HepG2 (cell line): Measurements from ENCODE around the gene CCDC57. TPM values are rescaled to one million over a fixed set of nuclear protein-coding genes. Genes with fewer than 3 reads are reported as not detected.

Experiments
- ARNTL ChIP-seq: sonication (generic); formaldehyde crosslinking; IDR thresholded peaks from 2 replicates; pipeline ENCODE4 v1.4.0; 2020; ENCODE audit warnings: mild to moderate bottlenecking, missing genetic modification reagents
- BRCA1 ChIP-seq: sonication (generic); formaldehyde crosslinking; IDR thresholded peaks from 2 replicates; pipeline ENCODE4 v1.4.0; 2020; ENCODE audit warnings: missing genetic modification reagents
- CBX1 ChIP-seq: IDR thresholded peaks from one replicate; pipeline ENCODE4 v1.6.1; 2016; ENCODE audit warnings: antibody characterized with exemption, low read depth
- FOSL2 ChIP-seq: sonication (generic); formaldehyde crosslinking; IDR thresholded peaks from 2 replicates; pipeline ENCODE4 v1.4.0; 2020; ENCODE audit warnings: missing genetic modification reagents
- FOXK1 ChIP-seq: sonication (generic); formaldehyde crosslinking; IDR thresholded peaks from 2 replicates; pipeline ENCODE4 v1.4.0; 2020; ENCODE audit warnings: low read depth, missing genetic modification reagents, borderline replicate concordance
- HNRNPK ChIP-seq: fragments of 200-400 bp; formaldehyde crosslinking; IDR thresholded peaks from 2 replicates; pipeline ENCODE4 v1.6.1; 2018; ENCODE audit warnings: low read length, low read depth, moderate library complexity, mild to moderate bottlenecking; ENCODE audit not compliant: poor library complexity, severe bottlenecking
- MAFG ChIP-seq: sonication (generic); formaldehyde crosslinking; IDR thresholded peaks from 2 replicates; pipeline ENCODE4 v1.5.1; 2020; ENCODE audit warnings: mild to moderate bottlenecking, missing genetic modification reagents
- SRSF1 ChIP-seq: fragments of 200-400 bp; formaldehyde crosslinking; optimal IDR thresholded peaks from 2 replicates; pipeline ENCODE3; 2017; ENCODE audit warnings: mild to moderate bottlenecking, low read depth, low read length, moderate library complexity
- TARDBP ChIP-seq: sonication (generic); formaldehyde crosslinking; IDR thresholded peaks from 2 replicates; pipeline ENCODE4 v1.8.0; 2022; ENCODE audit warnings: mild to moderate bottlenecking, missing genetic modification reagents
- TSC22D2 ChIP-seq: sonication (generic); formaldehyde crosslinking; IDR thresholded peaks from 2 replicates; pipeline ENCODE4 v1.5.1; 2020; ENCODE audit warnings: missing genetic modification reagents, mild to moderate bottlenecking, borderline replicate concordance
- XBP1 ChIP-seq: sonication (generic); formaldehyde crosslinking; IDR thresholded peaks from 2 replicates; pipeline ENCODE4 v1.5.0; 2020; ENCODE audit warnings: missing genetic modification reagents
- ZBTB21 ChIP-seq: sonication (generic); formaldehyde crosslinking; IDR thresholded peaks from 2 replicates; pipeline ENCODE4 v1.4.0; 2020; ENCODE audit warnings: missing genetic modification reagents
- ZNF12 ChIP-seq: sonication (generic); formaldehyde crosslinking; IDR thresholded peaks from 2 replicates; pipeline ENCODE4 v1.5.0; 2020; ENCODE audit warnings: missing genetic modification reagents
- ZNF577 ChIP-seq: sonication (generic); formaldehyde crosslinking; IDR thresholded peaks from 2 replicates; pipeline ENCODE4 v1.4.0; 2020; ENCODE audit warnings: mild to moderate bottlenecking, low read depth, missing genetic modification reagents, borderline replicate concordance
- ZNF672 ChIP-seq: sonication (generic); formaldehyde crosslinking; IDR thresholded peaks from 2 replicates; pipeline ENCODE4 v1.8.1; 2022; ENCODE audit warnings: missing genetic modification reagents
- ZNF678 ChIP-seq: sonication (generic); formaldehyde crosslinking; IDR thresholded peaks from 2 replicates; pipeline ENCODE4 v1.4.0; 2020; ENCODE audit warnings: mild to moderate bottlenecking, missing genetic modification reagents
- polyA plus RNA-seq, 8 experiments: library from polyadenylated mRNA; depleted of rRNA in 3 of 8; stranded (reverse) in 7 of 8; unstranded in 1 of 8; fragments of >200 nt; fragmentation: Illumina TruSeq in 4 of 8; extraction: Trizol in 4 of 8; gene quantifications; 2 replicates each; pipeline versions ENCODE4 v1.2.1 to v1.2.3, GENCODE V29; 2011 to 2016; ENCODE audit warnings: low read depth in 4 of 8, missing spikeins in 1 of 8, mixed read lengths in 1 of 8; ENCODE audit not compliant: insufficient read depth in 1 of 8
- total RNA-seq, 5 experiments: library from RNA; depleted of rRNA; stranded (reverse); fragments of >200 nt; fragmentation: Illumina TruSeq; extraction: Trizol; gene quantifications; 2 replicates each; pipeline ENCODE4 v1.2.3, GENCODE V29; 2016; ENCODE audit warnings: low read depth in 1 of 5
- TF ChIP-seq, protein P1 (sequence below), 2 experiments: sonication (generic) in 1 of 2; formaldehyde crosslinking in 1 of 2; IDR thresholded peaks; 2 replicates each; pipeline versions ENCODE4 v1.5.1 to v1.6.1; 2011 to 2020; ENCODE audit warnings: borderline replicate concordance in 1 of 2, low read depth in 1 of 2, low read length in 1 of 2, mild to moderate bottlenecking in 1 of 2, missing genetic modification reagents in 1 of 2, moderate library complexity in 1 of 2
- TF ChIP-seq, protein P2 (sequence below): sonication (generic); formaldehyde crosslinking; IDR thresholded peaks from 2 replicates; pipeline ENCODE4 v1.8.0; 2022; ENCODE audit warnings: missing genetic modification reagents, low read depth, mild to moderate bottlenecking, borderline replicate concordance
- TF ChIP-seq, protein P3 (sequence below): sonication (generic); formaldehyde crosslinking; IDR thresholded peaks from 2 replicates; pipeline ENCODE4 v1.8.1; 2023; ENCODE audit warnings: mild to moderate bottlenecking, moderate library complexity, missing genetic modification reagents
- TF ChIP-seq, protein P4 (sequence below): IDR thresholded peaks from 2 replicates; pipeline ENCODE4 v1.6.1; 2016; ENCODE audit warnings: low read depth, control low read depth
- TF ChIP-seq, protein P5 (sequence below): sonication (generic); formaldehyde crosslinking; IDR thresholded peaks from 2 replicates; pipeline ENCODE4 v1.5.0; 2020; ENCODE audit warnings: missing genetic modification reagents

Gene CCDC57
- total and polyA plus RNA-seq, 2 of the 13 experiments (the other 11 are each of a cell fraction or from before 2014, with no cell fraction given), result 59.3 to 59.9 TPM

DNA sequence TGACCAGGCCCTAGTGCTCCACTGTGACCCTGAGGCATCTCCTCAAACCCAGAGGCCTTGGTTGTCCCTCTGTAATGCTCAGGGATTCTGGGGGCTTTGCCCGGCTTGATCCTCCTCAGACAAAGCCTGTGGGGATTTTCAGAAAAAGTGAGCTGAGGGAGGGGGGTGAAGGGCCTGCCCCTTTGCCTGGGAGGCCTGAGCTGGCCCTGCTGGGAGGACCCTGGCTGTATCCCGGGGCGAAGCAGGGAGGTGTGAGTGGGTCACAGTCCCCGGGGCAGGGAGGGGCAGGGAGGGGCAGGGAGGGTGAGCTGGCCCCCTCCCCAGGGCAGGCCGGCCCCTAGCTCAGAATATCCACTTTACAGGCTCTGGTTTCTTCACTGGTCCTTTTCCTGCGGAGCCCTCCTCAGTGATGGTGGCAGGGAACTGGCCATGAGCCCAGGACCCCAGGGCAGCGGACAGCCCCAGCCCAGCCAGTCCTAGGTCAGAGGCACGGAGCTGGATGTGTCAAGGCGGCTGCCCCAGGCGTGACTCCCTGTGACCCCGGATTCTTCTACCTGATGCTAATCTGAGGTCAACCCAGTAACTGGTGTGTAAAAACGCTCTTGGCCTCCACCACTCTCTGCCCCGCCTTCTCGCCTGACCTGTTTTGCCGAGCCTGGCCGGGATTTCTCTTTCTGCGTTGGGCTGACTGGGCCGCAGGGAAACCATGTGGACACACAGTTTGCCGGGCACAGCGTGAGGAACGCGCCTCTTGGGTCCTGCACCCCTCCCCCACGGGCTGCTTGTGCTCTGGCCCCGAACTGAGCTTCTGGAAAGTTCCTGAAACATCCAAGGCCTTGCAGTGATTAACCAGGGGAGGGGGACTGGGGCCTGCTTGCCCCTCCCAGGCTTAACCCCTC, 108.8 kb downstream of the CCDC57 start (continued):
- TF ChIP-seq ZBTB21 (peak; percentile 38; the same call in 1 of the 2 replicates), ZNF577 (CRISPR knock-in tag) (no peak), CBX1 (no peak), TARDBP (peak; percentile 93), BRCA1 (CRISPR knock-in tag) (0 out of 2 replicates have a peak, but pooled peaks have one; percentile 60), SRSF1 (peak; percentile 42), ZNF672 (CRISPR knock-in tag) (no peak), MAFG (no peak), TSC22D2 (CRISPR knock-in tag) (0 out of 2 replicates have a peak, but pooled peaks have one; percentile 46), ZNF12 (CRISPR knock-in tag) (peak; percentile 72; the same call in 1 of the 2 replicates), XBP1 (CRISPR knock-in tag) (no peak), ZNF678 (CRISPR knock-in tag) (no peak), FOSL2 (CRISPR knock-in tag) (0 out of 2 replicates have a peak, but pooled peaks have one; percentile 64), HNRNPK (no peak), ARNTL (CRISPR knock-in tag) (0 out of 2 replicates have a peak, but pooled peaks have one; percentile 30), FOXK1 (CRISPR knock-in tag) (0 out of 2 replicates have a peak, but pooled peaks have one; percentile 66)
- TF ChIP-seq, protein P1, sequence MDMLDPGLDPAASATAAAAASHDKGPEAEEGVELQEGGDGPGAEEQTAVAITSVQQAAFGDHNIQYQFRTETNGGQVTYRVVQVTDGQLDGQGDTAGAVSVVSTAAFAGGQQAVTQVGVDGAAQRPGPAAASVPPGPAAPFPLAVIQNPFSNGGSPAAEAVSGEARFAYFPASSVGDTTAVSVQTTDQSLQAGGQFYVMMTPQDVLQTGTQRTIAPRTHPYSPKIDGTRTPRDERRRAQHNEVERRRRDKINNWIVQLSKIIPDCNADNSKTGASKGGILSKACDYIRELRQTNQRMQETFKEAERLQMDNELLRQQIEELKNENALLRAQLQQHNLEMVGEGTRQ (IDR thresholded peaks at IDR 0.05; ENCODE audit: low read depth, low read length), result no peak
- TF ChIP-seq, protein P1 (CRISPR knock-in tag; IDR thresholded peaks at IDR 0.05; ENCODE audit: borderline replicate concordance), result peak; percentile 52; the same call in 1 of the 2 replicates
- TF ChIP-seq, protein P2, sequence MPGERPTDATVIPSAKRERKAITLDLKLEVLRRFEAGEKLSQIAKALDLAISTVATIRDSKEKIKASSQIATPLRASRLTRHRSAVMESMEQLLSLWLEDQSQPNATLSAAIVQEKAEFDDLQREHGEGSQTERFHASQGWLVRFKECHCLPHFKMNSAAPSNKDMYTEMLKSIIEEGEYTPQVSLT, result 0 out of 2 replicates have a peak, but pooled peaks have one; percentile 78
- TF ChIP-seq, protein P3, sequence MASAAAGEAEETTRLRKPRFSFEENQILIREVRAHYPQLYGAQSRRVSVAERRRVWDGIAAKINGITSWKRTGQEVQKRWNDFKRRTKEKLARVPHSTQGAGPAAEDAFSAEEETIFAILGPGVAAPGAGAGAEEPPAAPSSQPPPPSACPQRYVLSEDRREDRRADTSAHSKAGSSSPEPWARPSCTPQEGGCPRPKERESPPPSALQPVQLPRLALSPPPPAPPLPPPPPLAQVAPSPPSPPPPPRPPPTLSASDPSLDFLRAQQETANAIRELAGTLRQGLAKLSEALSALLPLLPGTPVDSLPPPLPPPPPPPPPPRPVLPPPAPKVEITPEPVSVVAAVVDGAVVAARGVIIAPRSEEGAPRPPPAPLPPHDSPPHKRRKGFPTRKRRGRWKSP (CRISPR knock-in tag), result peak; percentile 92
- TF ChIP-seq, protein P4, sequence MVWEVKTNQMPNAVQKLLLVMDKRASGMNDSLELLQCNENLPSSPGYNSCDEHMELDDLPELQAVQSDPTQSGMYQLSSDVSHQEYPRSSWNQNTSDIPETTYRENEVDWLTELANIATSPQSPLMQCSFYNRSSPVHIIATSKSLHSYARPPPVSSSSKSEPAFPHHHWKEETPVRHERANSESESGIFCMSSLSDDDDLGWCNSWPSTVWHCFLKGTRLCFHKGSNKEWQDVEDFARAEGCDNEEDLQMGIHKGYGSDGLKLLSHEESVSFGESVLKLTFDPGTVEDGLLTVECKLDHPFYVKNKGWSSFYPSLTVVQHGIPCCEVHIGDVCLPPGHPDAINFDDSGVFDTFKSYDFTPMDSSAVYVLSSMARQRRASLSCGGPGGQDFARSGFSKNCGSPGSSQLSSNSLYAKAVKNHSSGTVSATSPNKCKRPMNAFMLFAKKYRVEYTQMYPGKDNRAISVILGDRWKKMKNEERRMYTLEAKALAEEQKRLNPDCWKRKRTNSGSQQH, result no peak
- TF ChIP-seq, protein P5, sequence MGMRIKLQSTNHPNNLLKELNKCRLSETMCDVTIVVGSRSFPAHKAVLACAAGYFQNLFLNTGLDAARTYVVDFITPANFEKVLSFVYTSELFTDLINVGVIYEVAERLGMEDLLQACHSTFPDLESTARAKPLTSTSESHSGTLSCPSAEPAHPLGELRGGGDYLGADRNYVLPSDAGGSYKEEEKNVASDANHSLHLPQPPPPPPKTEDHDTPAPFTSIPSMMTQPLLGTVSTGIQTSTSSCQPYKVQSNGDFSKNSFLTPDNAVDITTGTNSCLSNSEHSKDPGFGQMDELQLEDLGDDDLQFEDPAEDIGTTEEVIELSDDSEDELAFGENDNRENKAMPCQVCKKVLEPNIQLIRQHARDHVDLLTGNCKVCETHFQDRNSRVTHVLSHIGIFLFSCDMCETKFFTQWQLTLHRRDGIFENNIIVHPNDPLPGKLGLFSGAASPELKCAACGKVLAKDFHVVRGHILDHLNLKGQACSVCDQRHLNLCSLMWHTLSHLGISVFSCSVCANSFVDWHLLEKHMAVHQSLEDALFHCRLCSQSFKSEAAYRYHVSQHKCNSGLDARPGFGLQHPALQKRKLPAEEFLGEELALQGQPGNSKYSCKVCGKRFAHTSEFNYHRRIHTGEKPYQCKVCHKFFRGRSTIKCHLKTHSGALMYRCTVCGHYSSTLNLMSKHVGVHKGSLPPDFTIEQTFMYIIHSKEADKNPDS (CRISPR knock-in tag), result 0 out of 2 replicates have a peak, but pooled peaks have one; percentile 14
